ENCODE data around the gene RTCB.
"Not testable (repeated sequence)": the region's sequence is repeated elsewhere in the genome, so short reads cannot be mapped to it uniquely, and the experiment has no call there.

RTCB gene

GRCh38 chr22:32385681-32386080, 26.4 kb downstream of the RTCB start:
- no peak for DNase-seq

DNA sequence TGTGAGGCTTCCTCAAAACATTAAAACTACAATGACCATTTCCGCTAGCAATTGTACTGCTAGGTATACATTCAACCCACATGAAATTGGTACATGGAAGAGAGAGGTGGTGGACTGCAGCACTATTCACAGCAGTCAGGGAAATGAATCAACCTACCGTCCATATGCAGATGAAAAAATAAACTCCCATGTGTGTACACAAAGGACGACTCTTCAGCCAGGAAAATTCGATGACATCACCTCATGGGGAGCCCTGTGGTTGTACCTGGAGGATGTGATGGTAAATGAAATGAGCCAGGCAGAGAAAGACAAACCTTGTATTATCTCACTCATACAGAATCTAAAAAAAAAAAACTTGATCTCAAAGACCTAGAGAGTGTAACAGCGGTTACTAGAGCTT, 31.1 kb downstream of the RTCB start:
- DNase-seq = no peak

- no peak for DNase-seq
Observed at GRCh38 chr22:32378707-32379272, 33.3 kb downstream of the RTCB start.

GRCh38 chr22:32376681-32377080, 35.4 kb downstream of the RTCB start:
- DNase-seq = no peak

GRCh38 chr22:32375678-32376450, 36.2 kb downstream of the RTCB start:
- no peak for DNase-seq

DNA sequence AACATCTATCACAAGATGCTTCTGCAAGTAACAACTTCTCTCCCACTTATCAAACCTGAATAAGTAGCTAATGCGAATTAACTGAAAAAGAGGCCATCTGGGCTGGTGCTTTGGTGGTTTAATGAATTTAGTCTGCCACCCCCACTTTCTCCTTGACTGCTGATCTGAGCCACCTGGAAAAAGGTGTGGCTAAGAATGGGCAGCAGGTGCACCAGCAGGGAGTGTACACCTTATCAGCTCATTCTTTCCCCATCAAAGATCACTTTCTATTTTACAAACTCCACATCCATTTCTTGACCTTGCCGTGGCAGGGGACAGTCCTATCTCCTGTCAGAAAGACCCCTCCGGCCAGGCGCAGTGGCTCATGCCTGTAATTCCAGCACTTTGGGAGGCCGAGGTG, 47.8 kb downstream of the RTCB start:
- DNase-seq = no peak

DNA sequence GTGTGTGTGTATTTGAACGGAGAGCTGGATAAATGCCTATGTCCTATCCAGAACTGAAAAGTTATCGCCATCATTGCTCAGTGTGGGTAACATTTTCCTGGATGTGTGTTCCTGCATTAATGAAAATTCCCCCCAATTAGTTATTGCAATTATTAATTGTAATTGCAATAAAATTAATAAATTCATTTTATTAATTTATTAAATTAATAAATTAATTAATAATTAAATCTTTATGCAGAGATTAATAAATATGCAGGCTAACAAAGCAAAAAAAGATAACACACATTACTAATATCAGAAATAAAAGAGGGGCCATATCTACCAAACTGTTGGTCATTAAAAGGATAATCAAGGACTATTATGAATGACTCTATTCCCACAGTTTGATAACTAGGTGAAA, 50.8 kb downstream of the RTCB start:
- DNase-seq = no peak

DNA sequence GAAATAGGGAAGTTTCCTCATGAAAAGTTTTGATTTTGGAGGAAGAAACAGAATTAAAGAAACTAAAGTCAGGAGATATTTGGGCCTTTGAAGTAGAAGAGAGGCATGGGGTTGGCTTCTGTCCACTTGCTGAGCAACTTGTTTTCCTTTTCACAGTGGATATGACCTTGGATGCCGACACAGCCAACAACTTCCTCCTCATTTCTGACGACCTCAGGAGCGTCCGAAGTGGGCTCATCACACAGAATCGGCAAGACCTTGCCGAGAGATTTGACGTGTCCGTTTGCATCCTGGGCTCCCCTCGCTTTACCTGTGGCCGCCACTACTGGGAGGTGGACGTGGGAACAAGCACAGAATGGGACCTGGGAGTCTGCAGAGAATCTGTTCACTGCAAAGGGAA, 52.0 kb downstream of the RTCB start:
- DNase-seq = not testable (repeated sequence)

GRCh38 chr22:32357567-32357966, 54.5 kb downstream of the RTCB start, which contains the start of gene RFPL3:
RFPL3 (plus strand) TSS chr22:32357867; CDS start chr22:32358072, 205 bp downstream.
- not testable (repeated sequence) for DNase-seq

DNA sequence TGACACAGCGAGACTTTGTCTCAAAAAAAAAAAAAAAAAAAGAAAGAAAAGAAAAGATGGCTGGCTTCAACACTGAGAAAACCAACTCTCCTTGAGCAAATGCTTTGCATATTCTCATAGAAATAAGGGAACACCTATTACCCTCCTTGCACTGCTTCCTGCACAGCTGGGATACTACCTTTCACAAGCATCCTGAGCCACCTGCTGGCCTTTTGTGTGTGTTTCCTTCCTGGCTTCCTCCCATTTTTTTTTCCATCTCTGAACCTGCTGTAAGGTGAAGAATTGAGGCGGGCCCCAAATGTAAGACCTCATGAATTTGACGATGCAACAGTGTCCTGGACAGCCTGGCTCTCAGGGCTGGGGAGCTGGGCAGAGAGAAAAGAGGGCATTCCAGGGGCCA, 56.3 kb downstream of the RTCB start:
- DNase-seq = no peak

- DNase-seq = no peak
Observed at GRCh38 chr22:32354360-32355351, 57.4 kb downstream of the RTCB start.

DNA sequence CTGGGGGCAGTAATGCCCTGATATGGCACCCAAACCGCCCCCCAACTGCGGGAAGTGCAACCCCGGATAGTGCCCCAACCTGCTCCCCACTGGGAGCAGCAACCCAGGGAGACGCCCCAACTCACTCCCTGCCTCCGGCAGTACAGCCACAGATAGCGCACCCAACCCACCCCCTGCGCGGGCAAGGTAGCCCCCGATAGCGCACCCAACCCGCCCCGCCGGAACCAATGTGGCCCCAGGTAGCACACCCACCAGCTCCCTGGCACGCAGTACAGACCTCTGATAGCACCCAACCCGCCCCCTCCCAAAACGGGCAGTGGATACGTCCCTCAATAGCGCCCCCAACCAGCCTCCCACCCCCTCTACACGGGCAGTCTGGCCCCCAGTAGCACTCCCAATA, 58.2 kb downstream of the RTCB start:
- no peak for DNase-seq

DNA sequence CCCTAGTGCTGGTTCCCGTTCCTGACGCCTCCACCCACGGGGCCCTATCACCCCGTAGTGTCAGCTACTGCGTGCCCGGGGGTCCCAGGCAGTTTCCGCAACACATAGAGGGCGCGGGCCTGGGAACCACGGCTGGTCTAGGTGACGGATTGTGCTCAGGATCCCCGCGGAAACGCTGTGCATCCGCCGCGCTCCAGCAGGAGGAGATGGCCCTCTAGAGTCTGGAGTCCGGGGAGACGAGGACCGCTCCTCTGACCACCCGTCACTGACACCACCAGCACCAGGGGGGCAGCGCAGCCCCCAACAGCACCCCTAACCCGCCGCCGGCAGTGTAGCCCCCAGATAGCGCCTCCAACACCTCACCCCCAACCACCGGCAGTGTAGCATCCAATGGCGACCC, 58.8 kb downstream of the RTCB start:
- DNase-seq = no peak

- no peak for DNase-seq
Observed at GRCh38 chr22:32352681-32353080, 59.4 kb downstream of the RTCB start.

- DNase-seq = not testable (repeated sequence)
Observed at GRCh38 chr22:32351875-32352274, 60.2 kb downstream of the RTCB start.

GRCh38 chr22:32348031-32348611, 63.9 kb downstream of the RTCB start:
- no peak for DNase-seq

DNA sequence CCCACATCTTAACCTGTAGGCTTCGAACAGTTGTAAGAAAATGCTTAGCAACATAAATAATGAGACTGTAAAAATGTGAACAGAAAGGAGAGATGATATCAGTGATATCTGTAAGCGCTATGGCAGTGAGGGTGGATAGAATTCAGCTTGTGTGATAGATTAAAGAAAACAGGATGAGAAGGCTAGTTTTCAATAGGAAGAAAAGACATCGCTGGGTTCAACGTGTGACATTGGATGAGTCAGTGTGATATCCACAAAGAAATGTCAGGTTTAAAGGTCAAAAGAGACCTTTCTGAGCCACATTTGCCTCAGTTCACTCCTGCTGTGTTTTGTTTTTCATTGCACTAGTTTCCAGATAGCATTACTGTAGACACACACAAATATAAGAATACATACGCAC, 68.1 kb downstream of the RTCB start:
- DNase-seq = no peak

GRCh38 chr22:32342977-32343376, 69.1 kb downstream of the RTCB start:
- DNase-seq = no peak

- DNase-seq = no peak
Observed at GRCh38 chr22:32341122-32341740, 70.8 kb downstream of the RTCB start.

- no peak for DNase-seq
Observed at GRCh38 chr22:32340411-32340810, 71.6 kb downstream of the RTCB start.

- no peak for DNase-seq
Observed at GRCh38 chr22:32339190-32340012, 72.6 kb downstream of the RTCB start.

- no peak for DNase-seq
Observed at GRCh38 chr22:32338757-32339156, 73.3 kb downstream of the RTCB start.

All from activated naive CD4-positive, alpha-beta T cell (primary cell).